RPMI8226 (cell line): ENCODE results near the gene NFATC3.

Experiments used
- DNase-seq: peaks from one replicate; pipeline ENCODE4 v3.0.0-alpha.2; 2015

The NFATC3 gene

GRCh38 chr16:68233085-68233834 lies 148.1 kb downstream of the NFATC3 start:
- DNase-seq, result no peak

- DNase-seq, result no peak
Measured at GRCh38 chr16:68233835-68234187, 148.6 kb downstream of the NFATC3 start.

- peak; percentile 85 for DNase-seq
Measured at GRCh38 chr16:68234188-68235107, 149.3 kb downstream of the NFATC3 start.

- DNase-seq, result no peak
Measured at GRCh38 chr16:68235108-68235886, 150.1 kb downstream of the NFATC3 start.

GRCh38 chr16:68235887-68236136 lies 150.6 kb downstream of the NFATC3 start, which contains the start of gene ESRP2:
ESRP2 (minus strand) TSS chr16:68236127; CDS start chr16:68236045, 82 bp downstream.
- no peak for DNase-seq

GRCh38 chr16:68236137-68236825 lies 151.1 kb downstream of the NFATC3 start:
- peak; percentile 78 for DNase-seq

- no peak for DNase-seq
Measured at GRCh38 chr16:68236826-68237242, 151.7 kb downstream of the NFATC3 start.

- DNase-seq, result peak; percentile 100
Measured at GRCh38 chr16:68237243-68238028, 152.3 kb downstream of the NFATC3 start.

GRCh38 chr16:68238029-68238345 lies 152.8 kb downstream of the NFATC3 start:
- no peak for DNase-seq

- no peak for DNase-seq
Measured at GRCh38 chr16:68242085-68242484, 156.9 kb downstream of the NFATC3 start.

- no peak for DNase-seq
Measured at GRCh38 chr16:68242926-68243858, 158.0 kb downstream of the NFATC3 start.

GRCh38 chr16:68244481-68244902 lies 159.3 kb downstream of the NFATC3 start:
- DNase-seq, result no peak

GRCh38 chr16:68244903-68245853 lies 160.0 kb downstream of the NFATC3 start, which contains the start of gene PLA2G15:
PLA2G15 (plus strand) TSS chr16:68245373; CDS start chr16:68245427, 54 bp downstream.
- DNase-seq, result peak; percentile 97

GRCh38 chr16:68246121-68246520 lies 161.0 kb downstream of the NFATC3 start:
- no peak for DNase-seq

- DNase-seq, result peak; percentile 80
Measured at GRCh38 chr16:68246666-68247065, 161.5 kb downstream of the NFATC3 start.

- no peak for DNase-seq
Measured at GRCh38 chr16:68247400-68247799, 162.2 kb downstream of the NFATC3 start.

- DNase-seq, result no peak
Measured at GRCh38 chr16:68247932-68248331, 162.8 kb downstream of the NFATC3 start.

- no peak for DNase-seq
Measured at GRCh38 chr16:68249371-68249770, 164.2 kb downstream of the NFATC3 start.

GRCh38 chr16:68250951-68251350 lies 165.8 kb downstream of the NFATC3 start:
- DNase-seq, result peak; percentile 73

- peak; percentile 95 for DNase-seq
Measured at GRCh38 chr16:68251832-68252231, 166.7 kb downstream of the NFATC3 start.
